ENCODE data around the gene TMEM169.

Gene TMEM169

DNA sequence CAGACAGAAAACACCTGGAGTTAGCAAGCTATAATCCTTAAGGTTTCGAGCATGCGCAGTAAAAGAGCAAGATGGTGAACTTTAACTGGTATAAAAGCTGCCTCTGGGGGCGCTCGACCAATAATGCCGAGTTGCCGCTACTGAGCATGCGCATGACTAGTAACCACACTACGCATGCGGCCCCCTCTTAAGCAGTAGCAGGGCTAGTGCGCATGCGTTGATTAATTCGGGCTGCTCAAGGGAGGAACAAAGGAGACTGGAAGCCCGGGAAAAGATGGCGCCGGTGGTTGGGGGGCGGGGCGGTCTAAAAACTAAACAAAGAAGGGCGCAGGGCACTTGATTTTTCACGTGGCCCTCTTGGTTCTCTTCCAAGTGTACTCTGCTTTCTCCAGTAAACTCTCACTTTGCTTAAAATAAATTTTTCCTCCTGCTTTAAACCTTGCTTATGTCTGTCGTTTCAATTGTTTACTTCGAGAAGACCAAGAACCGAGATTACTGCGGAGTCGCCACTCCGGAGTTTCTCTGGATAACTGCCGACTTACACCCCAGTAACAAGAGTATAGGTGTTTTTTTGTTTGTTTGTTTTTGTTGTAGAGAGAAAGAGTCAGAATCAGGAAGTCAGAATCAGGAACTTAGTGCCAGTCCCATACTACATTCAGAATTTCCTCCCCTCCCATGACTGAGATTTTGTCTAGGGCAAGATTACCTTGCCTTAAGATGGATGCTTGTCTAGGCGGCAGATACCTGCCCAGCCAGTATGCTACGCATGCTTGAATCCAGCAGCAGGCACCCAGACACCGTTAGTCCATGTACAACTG lies 33.2 kb downstream of the TMEM169 start:
- no peaks in the 10 kb centered on the region for H3K27me3 ChIP-seq (replicated peaks in 2 of 5; ENCODE audit: control insufficient read depth in 4 of 5, insufficient read depth in 5 of 5, low read length in 4 of 5)
- H3K27ac ChIP-seq (ENCODE audit: insufficient read depth in 1 of 2, low read depth in 1 of 2, low read length in 2 of 2, poor library complexity in 1 of 2, severe bottlenecking in 2 of 2), result peak overlapping the region; percentile 69 to 92
- H3K36me3 ChIP-seq (ENCODE audit: control insufficient read depth in 4 of 4, insufficient read depth in 4 of 4, low read length in 3 of 4), result peaks cover 21 to 89% (median 52%) of the 10 kb centered on the region in 4 experiments
- 9% methylated on average over 25 of the region's 29 CpGs for WGBS (ENCODE audit: insufficient coverage)
- H3K4me1 ChIP-seq (ENCODE audit: control extremely low read depth in 1 of 4, control insufficient read depth in 4 of 4, insufficient read depth in 4 of 4, low read length in 3 of 4), result peaks cover 11 to 56% (median 25%) of the 10 kb centered on the region in 4 experiments
- CTCF ChIA-PET, result interaction anchor here (0.9 to 1.7 kb wide), 3 partner anchors 12 to 161 kb away, joined by 3 to 7 read pairs (median 5); no protein-coding TSS in a partner anchor
- POLR2A ChIA-PET, result no interaction called here
- peak overlapping the region in 6 of 7 experiments; percentile 68 to 94 (median 76) for H3K4me3 ChIP-seq (ENCODE audit: control insufficient read depth in 1 of 7, extremely low read depth in 1 of 7, insufficient read depth in 4 of 7, low read depth in 2 of 7, low read length in 6 of 7)
- peak; percentile 99 to 100 (median 99) for DNase-seq
- H3K9me3 ChIP-seq (ENCODE audit: control extremely low read depth in 1 of 5, control insufficient read depth in 4 of 5, insufficient read depth in 2 of 5, low read depth in 1 of 5, low read length in 4 of 5), result no peaks in the 10 kb centered on the region

- no peaks in the 10 kb centered on the region for H3K27me3 ChIP-seq (replicated peaks in 2 of 5; ENCODE audit: control insufficient read depth in 4 of 5, insufficient read depth in 5 of 5, low read length in 4 of 5)
- peaks cover 24 to 93% (median 62%) of the 10 kb centered on the region in 4 experiments for H3K36me3 ChIP-seq (ENCODE audit: control insufficient read depth in 4 of 4, insufficient read depth in 4 of 4, low read length in 3 of 4)
- no peak for DNase-seq
- no peak overlapping the region for H3K4me3 ChIP-seq (ENCODE audit: control insufficient read depth in 1 of 7, extremely low read depth in 1 of 7, insufficient read depth in 4 of 7, low read depth in 2 of 7, low read length in 6 of 7)
- ChIA-PET POLR2A (no interaction called here), CTCF (no interaction called here)
- H3K9me3 ChIP-seq (ENCODE audit: control extremely low read depth in 1 of 5, control insufficient read depth in 4 of 5, insufficient read depth in 2 of 5, low read depth in 1 of 5, low read length in 4 of 5), result no peaks in the 10 kb centered on the region
- WGBS (ENCODE audit: insufficient coverage), result no CpG with 5 or more reads among the region's 1 CpG
- no peak overlapping the region for H3K27ac ChIP-seq (ENCODE audit: insufficient read depth in 1 of 2, low read depth in 1 of 2, low read length in 2 of 2, poor library complexity in 1 of 2, severe bottlenecking in 2 of 2)
- H3K4me1 ChIP-seq (ENCODE audit: control extremely low read depth in 1 of 4, control insufficient read depth in 4 of 4, insufficient read depth in 4 of 4, low read length in 3 of 4), result peaks cover 3 to 42% (median 15%) of the 10 kb centered on the region in 4 experiments
Measured at GRCh38 chr2:216116418-216116817, 34.7 kb downstream of the TMEM169 start.

DNA sequence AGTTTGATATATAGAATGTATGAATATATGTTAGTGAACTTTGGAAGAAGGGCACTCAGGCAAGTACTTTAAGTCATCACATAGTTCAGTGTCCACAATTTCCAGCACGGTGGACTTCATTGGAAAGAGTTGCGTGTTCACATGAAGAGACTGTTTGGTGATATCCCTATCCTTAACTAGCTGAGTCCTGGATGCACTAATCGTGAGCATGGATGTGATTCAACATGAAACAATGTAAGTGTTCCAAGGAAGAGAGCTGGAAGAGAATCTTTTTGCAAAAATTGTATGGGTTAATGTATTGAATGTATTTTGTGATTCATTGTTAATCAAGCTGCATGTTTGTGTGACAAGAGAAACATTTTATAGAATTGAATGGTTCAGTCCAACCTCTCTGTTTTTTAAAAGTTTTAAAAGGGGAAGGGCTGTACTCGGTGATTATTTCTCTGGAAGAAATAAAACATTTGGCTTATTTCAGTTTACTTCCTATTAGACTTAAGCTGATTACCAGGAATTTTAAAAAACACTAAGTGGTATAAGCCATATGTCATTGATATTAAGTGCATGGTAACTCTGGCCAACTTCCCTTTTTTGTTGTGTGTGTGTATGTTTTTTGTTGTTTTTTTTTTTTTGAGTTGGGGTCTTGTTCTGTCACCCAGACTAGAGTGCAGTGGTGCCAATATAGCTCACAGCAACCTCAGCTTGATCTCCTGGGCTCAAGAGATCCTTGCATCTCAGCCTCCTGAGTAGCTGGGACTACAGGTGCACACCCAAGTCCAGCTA lies 36.0 kb downstream of the TMEM169 start:
- no peaks in the 10 kb centered on the region for H3K27me3 ChIP-seq (replicated peaks in 2 of 5; ENCODE audit: control insufficient read depth in 4 of 5, insufficient read depth in 5 of 5, low read length in 4 of 5)
- CTCF ChIA-PET, result interaction anchor here (1.3 to 2.1 kb wide), 3 partner anchors 13 to 544 kb away, joined by 3 to 6 read pairs (median 3); no protein-coding TSS in a partner anchor
- peaks cover 3 to 35% (median 13%) of the 10 kb centered on the region in 4 experiments for H3K4me1 ChIP-seq (ENCODE audit: control extremely low read depth in 1 of 4, control insufficient read depth in 4 of 4, insufficient read depth in 4 of 4, low read length in 3 of 4)
- H3K36me3 ChIP-seq (ENCODE audit: control insufficient read depth in 4 of 4, insufficient read depth in 4 of 4, low read length in 3 of 4), result peaks cover 23 to 92% (median 63%) of the 10 kb centered on the region in 4 experiments
- 100% methylated on average over 3 of the region's 4 CpGs for WGBS (ENCODE audit: insufficient coverage)
- DNase-seq, result peak in 2 of 3 donors; percentile 54 to 63
- no peak overlapping the region for H3K4me3 ChIP-seq (ENCODE audit: control insufficient read depth in 1 of 7, extremely low read depth in 1 of 7, insufficient read depth in 4 of 7, low read depth in 2 of 7, low read length in 6 of 7)
- POLR2A ChIA-PET, result interaction anchor here (0.7 kb wide), 2 partner anchors 10 to 116 kb away, joined by 3 read pairs; no protein-coding TSS in a partner anchor
- no peak overlapping the region for H3K27ac ChIP-seq (ENCODE audit: insufficient read depth in 1 of 2, low read depth in 1 of 2, low read length in 2 of 2, poor library complexity in 1 of 2, severe bottlenecking in 2 of 2)
- H3K9me3 ChIP-seq (ENCODE audit: control extremely low read depth in 1 of 5, control insufficient read depth in 4 of 5, insufficient read depth in 2 of 5, low read depth in 1 of 5, low read length in 4 of 5), result no peaks in the 10 kb centered on the region

- Histone ChIP-seq H3K9me3 (ENCODE audit: control extremely low read depth in 1 of 5, control insufficient read depth in 4 of 5, insufficient read depth in 2 of 5, low read depth in 1 of 5, low read length in 4 of 5) (no peaks in the 10 kb centered on the region), H3K4me1 (ENCODE audit: control extremely low read depth in 1 of 4, control insufficient read depth in 4 of 4, insufficient read depth in 4 of 4, low read length in 3 of 4) (peaks cover 3 to 35% (median 12%) of the 10 kb centered on the region in 4 experiments), H3K4me3 (ENCODE audit: control insufficient read depth in 1 of 7, extremely low read depth in 1 of 7, insufficient read depth in 4 of 7, low read depth in 2 of 7, low read length in 6 of 7) (no peak overlapping the region), H3K27me3 (replicated peaks in 2 of 5; ENCODE audit: control insufficient read depth in 4 of 5, insufficient read depth in 5 of 5, low read length in 4 of 5) (no peaks in the 10 kb centered on the region), H3K27ac (ENCODE audit: insufficient read depth in 1 of 2, low read depth in 1 of 2, low read length in 2 of 2, poor library complexity in 1 of 2, severe bottlenecking in 2 of 2) (no peak overlapping the region), H3K36me3 (ENCODE audit: control insufficient read depth in 4 of 4, insufficient read depth in 4 of 4, low read length in 3 of 4) (peaks cover 23 to 91% (median 64%) of the 10 kb centered on the region in 4 experiments)
- ChIA-PET POLR2A (no interaction called here), CTCF (interaction anchor here (0.8 to 2.4 kb wide), 6 partner anchors 7 to 543 kb away, joined by 3 to 10 read pairs (median 3); no protein-coding TSS in a partner anchor)
- DNase-seq, result no peak
- no CpG with 5 or more reads among the region's 1 CpG for WGBS (ENCODE audit: insufficient coverage)
Measured at GRCh38 chr2:216118474-216118873, 36.8 kb downstream of the TMEM169 start.

DNA sequence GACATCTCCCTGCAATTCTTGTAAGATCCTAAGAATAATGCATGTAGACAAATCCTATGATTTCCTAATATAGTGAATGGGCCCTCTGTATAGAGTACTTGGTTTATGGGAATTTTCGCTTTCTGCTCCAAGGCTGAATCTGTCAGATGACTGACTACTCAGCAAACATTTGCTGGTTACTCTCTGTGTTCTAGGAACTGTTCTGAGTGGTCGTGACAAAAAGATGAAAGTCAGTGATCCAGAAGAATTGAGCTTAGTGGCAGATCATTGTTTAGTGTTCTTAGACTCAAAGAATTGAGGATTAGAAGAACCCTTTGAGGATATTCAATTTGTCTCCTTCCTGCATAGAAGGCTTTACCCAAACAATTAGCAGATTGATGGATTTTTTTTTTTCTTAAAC lies 37.4 kb downstream of the TMEM169 start:
- CTCF ChIA-PET, result interaction anchor here (0.8 to 2.4 kb wide), 5 partner anchors 8 to 22 kb away, joined by 3 to 10 read pairs (median 3); no protein-coding TSS in a partner anchor
- no peak overlapping the region for H3K27ac ChIP-seq (ENCODE audit: insufficient read depth in 1 of 2, low read depth in 1 of 2, low read length in 2 of 2, poor library complexity in 1 of 2, severe bottlenecking in 2 of 2)
- H3K36me3 ChIP-seq (ENCODE audit: control insufficient read depth in 4 of 4, insufficient read depth in 4 of 4, low read length in 3 of 4), result peaks cover 27 to 89% (median 67%) of the 10 kb centered on the region in 4 experiments
- peaks cover 3 to 34% (median 12%) of the 10 kb centered on the region in 4 experiments for H3K4me1 ChIP-seq (ENCODE audit: control extremely low read depth in 1 of 4, control insufficient read depth in 4 of 4, insufficient read depth in 4 of 4, low read length in 3 of 4)
- 100% methylated on average over 2 of the region's 2 CpGs for WGBS (ENCODE audit: insufficient coverage)
- no peak overlapping the region for H3K4me3 ChIP-seq (ENCODE audit: control insufficient read depth in 1 of 7, extremely low read depth in 1 of 7, insufficient read depth in 4 of 7, low read depth in 2 of 7, low read length in 6 of 7)
- POLR2A ChIA-PET, result no interaction called here
- no peak for DNase-seq
- no peaks in the 10 kb centered on the region for H3K9me3 ChIP-seq (ENCODE audit: control extremely low read depth in 1 of 5, control insufficient read depth in 4 of 5, insufficient read depth in 2 of 5, low read depth in 1 of 5, low read length in 4 of 5)
- no peaks in the 10 kb centered on the region for H3K27me3 ChIP-seq (replicated peaks in 2 of 5; ENCODE audit: control insufficient read depth in 4 of 5, insufficient read depth in 5 of 5, low read length in 4 of 5)

DNA sequence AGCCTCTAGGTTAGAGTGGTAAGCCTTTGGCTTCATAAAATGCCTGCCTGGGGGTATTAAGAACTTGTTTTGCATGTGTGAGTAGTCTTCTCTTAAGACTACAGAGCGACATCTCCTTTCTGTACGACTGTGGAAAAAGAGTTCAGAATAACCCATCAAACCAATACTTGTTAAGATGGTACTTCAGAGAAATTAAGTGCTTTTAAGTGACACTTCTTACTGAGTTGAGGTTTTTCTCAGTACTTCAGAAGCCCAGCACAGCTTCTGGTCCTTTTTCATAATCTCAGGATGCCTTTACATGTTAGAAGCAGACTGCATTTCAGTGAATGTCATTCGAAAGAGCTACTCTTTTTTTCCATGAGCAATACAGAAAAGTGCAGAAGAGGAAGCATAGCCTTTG lies 38.3 kb downstream of the TMEM169 start:
- Histone ChIP-seq H3K27ac (ENCODE audit: insufficient read depth in 1 of 2, low read depth in 1 of 2, low read length in 2 of 2, poor library complexity in 1 of 2, severe bottlenecking in 2 of 2) (no peak overlapping the region), H3K4me1 (ENCODE audit: control extremely low read depth in 1 of 4, control insufficient read depth in 4 of 4, insufficient read depth in 4 of 4, low read length in 3 of 4) (peaks cover 0 to 30% (median 11%) of the 10 kb centered on the region in 4 experiments), H3K4me3 (ENCODE audit: control insufficient read depth in 1 of 7, extremely low read depth in 1 of 7, insufficient read depth in 4 of 7, low read depth in 2 of 7, low read length in 6 of 7) (no peak overlapping the region), H3K36me3 (ENCODE audit: control insufficient read depth in 4 of 4, insufficient read depth in 4 of 4, low read length in 3 of 4) (peaks cover 29 to 93% (median 70%) of the 10 kb centered on the region in 4 experiments), H3K9me3 (ENCODE audit: control extremely low read depth in 1 of 5, control insufficient read depth in 4 of 5, insufficient read depth in 2 of 5, low read depth in 1 of 5, low read length in 4 of 5) (no peaks in the 10 kb centered on the region), H3K27me3 (replicated peaks in 2 of 5; ENCODE audit: control insufficient read depth in 4 of 5, insufficient read depth in 5 of 5, low read length in 4 of 5) (no peaks in the 10 kb centered on the region)
- ChIA-PET CTCF (interaction anchor here (0.6 to 2.4 kb wide), 4 partner anchors 10 to 36 kb away, joined by 4 to 10 read pairs (median 5); partner anchors contain the start of gene XRCC5), POLR2A (no interaction called here)
- no peak for DNase-seq
- WGBS (ENCODE audit: insufficient coverage), result 100% methylated on average over 1 of the region's 3 CpGs
